Activated naive CD4-positive, alpha-beta T cell treated with anti-CD3 and anti-CD28 coated beads, Interleukin-2, amount 50 U/mL, for 72 hours (primary cell): ENCODE data around the gene BAG5. TPM values are rescaled to one million over a fixed set of nuclear protein-coding genes. Genes with fewer than 3 reads are reported as not detected.
"Not testable (repeated sequence)": the region's sequence is repeated elsewhere in the genome, so short reads cannot be mapped to it uniquely, and the experiment has no call there.

Experiments used
- ATAC-seq, 2 donors: fragments of 150-1000 bp; cut with Tn5 transposase; 2 replicates each; pipeline ENCODE4 v1.10.0; 2021; ENCODE audit warnings: mild to moderate bottlenecking in 2 of 2, moderate library complexity in 2 of 2
- DNase-seq, 2 donors: peaks; one replicate each; pipeline ENCODE4 v3.0.0; 2021 to 2022; ENCODE audit warnings: low spot score in 2 of 2
- H3K27ac Mint-ChIP-seq, 2 donors: one replicate each; pipeline ENCODE4 v1.8.0; 2022; ENCODE audit warnings: mild to moderate bottlenecking in 2 of 2, mixed read lengths in 2 of 2
- H3K36me3 Mint-ChIP-seq, 2 donors: one replicate each; pipeline ENCODE4 v1.8.0; 2022; ENCODE audit warnings: mixed read lengths in 2 of 2
- H3K9me3 Mint-ChIP-seq, 2 donors: one replicate each; pipeline ENCODE4 v1.8.0; 2022; ENCODE audit warnings: mixed read lengths in 2 of 2
- total RNA-seq, 2 donors: library from RNA; stranded (reverse); gene quantifications; one replicate each; pipeline ENCODE4 v1.2.3, GENCODE V29; 2022

Gene BAG5
- total RNA-seq, 2 donors from 2014 or later = 15.6 to 24.1 TPM

DNA sequence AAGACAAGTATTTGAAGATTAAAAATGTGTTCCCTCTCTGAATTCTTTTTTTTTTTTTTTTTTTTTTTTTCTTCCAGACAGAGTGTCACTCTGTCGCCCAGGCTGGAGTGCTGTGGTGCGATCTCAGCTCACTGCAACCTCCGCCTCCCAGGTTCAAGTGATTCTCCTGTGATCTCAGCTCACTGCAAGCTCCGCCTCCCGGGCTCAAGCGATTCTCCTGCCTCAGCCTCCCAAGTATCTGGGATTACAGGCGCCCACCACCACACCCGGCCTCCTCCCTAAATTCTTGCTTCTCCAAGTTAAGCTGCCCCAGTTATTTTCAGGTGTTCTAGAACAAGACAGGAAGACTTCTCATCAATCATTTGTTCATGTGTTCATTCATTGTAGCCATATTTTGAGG is 50.3 kb downstream of the BAG5 start:
- not testable (repeated sequence) for H3K9me3 Mint-ChIP-seq, ATAC-seq, H3K36me3 Mint-ChIP-seq, DNase-seq
- peak overlapping the region in 1 of 2 donors; percentile 34 for H3K27ac Mint-ChIP-seq

DNA sequence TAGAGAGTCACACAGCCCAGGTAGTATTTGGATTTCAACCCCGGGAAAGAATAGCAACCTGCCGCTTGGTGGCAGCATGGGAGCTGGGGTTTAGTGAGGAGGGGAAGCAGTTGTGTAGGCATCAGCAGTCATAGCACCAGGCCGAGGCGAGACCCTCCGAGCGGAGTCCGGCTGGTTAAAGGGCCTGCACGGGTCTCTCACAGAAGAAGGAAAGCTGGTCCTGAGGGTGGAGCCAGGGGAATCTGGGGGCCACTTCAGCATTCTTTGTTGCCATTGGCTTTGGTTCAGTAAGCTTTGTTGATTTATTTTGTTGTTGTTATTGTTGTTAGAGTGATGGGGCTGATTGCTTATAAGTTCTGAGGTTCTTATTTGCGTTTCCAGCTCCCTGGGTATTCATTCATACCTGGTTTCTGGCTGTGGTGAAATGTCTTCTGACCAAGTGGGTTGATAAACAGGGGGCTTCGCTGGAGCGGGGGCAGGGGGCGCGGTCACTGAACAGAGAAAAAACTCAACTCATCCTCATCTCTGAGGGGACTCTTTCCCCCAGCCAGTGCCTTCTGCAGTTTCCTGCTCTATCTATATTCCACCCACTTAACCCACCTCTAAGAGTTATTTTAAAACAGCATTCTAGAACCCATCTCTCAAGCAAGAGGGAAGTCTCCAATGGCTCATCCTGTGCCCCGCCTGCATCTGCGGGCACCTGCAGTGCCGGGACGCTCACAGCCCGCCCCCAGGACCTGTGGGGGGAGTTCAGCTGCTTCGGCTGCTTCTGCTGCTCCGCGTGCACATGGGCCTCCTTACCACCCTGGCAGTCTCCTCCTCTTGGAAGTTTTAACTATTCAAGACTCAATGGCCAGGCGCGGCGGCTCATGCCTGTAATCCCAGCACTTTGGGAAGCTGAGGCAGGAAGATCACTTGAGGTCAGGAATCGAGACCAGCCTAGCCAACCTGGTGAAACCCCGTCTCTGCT is 51.4 kb downstream of the BAG5 start:
- no peaks in the 10 kb centered on the region for H3K36me3 Mint-ChIP-seq
- H3K9me3 Mint-ChIP-seq = no peaks in the 10 kb centered on the region
- no peak for ATAC-seq
- H3K27ac Mint-ChIP-seq = peak overlapping the region; percentile 20 to 44
- DNase-seq = no peak

DNA sequence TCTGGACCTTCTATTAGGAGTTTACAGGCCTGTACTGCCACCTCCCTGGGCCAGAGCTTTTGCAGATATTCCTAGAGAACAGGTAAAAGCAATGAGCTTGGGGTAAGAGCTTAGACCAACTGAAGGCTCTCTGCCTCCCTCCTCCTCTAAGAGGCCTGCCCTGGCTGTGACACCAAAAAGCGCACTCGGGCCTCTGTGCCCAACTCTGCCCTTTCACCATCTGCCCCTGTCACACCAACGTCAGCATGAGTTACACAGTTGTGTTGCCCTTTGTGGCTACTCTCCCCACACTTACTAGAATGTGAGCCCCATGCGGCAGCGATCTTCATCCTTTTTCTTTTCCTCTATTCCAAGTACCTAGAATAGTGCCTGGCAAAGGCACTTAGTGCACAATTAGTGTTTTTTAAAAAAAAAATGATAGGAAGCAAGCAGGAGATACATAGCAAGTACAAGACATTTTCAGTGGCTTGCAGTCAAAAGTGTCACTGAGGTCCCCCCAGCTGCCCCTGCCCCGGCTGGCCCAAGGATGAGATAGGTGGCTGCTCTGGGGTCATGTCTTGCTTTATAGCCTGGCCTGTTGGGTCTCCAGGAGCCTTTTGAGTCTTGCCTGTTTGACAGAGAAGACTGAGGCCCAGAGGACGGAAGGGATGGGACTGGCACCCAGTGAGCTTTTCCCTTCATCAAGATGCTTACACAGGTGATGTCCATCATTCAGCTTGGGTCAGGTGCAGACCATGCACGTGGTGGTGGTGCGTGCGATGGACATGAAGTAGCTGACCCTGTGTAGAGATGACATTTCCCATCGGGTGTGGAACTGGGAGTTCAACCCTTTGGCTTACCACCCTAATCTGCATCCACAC is 52.4 kb downstream of the BAG5 start:
- no peak overlapping the region for H3K27ac Mint-ChIP-seq
- no peak for ATAC-seq
- DNase-seq = no peak
- H3K9me3 Mint-ChIP-seq = no peaks in the 10 kb centered on the region
- no peaks in the 10 kb centered on the region for H3K36me3 Mint-ChIP-seq

DNA sequence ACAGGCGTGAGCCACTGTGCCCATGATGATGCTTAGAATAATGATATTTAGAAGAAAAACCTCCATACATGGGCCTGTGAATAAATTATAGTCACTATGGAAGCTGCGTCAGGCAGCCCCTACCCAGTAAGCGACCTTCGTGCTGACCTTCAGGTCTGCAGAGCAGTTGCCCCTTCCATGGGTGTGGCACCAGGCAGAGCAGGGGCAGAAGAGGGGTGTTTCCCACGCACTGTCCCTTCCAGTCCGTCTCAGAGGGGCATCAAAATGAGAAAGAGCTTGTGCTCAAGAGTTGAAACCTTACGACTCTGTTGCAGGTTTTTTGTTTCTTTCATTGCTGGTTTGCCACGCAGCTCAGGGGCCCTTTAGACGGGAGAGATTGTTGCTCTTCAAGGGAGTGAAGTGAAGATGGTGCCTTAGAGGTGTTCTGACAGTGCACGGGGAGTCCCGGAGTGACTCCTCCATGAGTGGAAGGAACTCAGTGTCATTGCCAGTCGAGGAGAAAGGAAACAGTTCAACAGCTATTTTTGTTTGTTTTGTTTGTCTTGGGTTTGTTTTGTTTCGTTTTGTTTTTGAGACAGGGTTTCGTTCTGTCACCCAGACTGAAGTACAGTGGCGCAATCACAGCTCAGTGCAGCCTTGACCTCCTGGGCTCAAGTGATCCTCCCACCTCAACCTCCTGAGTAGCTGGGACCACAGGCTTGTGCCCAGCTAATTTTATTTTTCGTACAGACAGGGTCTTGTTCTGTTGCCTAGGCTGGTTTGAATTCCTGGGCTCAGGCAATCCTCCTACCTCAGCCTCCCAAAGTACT is 53.7 kb downstream of the BAG5 start:
- no peak overlapping the region for H3K27ac Mint-ChIP-seq
- no peak for ATAC-seq
- H3K36me3 Mint-ChIP-seq = no peaks in the 10 kb centered on the region
- no peaks in the 10 kb centered on the region for H3K9me3 Mint-ChIP-seq
- no peak for DNase-seq

DNA sequence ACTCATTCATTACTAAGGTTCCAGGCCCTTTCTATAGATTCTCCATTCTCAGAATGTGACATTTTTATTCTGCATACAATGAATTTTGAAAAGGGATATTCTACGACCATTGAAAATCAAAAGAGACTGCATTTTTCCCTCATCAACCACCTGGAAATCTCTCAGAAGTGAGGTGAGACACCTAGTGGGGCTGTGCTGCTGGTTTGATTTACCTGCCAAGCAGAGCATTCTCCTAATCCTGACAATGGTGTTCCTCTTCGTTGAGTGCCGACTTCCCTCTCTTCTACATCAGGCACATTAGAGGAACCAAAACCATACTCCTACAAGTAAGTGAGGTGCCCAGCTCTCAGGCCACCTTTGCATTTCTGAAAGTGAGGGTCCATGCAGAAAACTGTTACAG is 54.7 kb downstream of the BAG5 start:
- ATAC-seq (no peak), DNase-seq (no peak)
- no peaks in the 10 kb centered on the region for H3K9me3 Mint-ChIP-seq
- no peak overlapping the region for H3K27ac Mint-ChIP-seq
- peaks cover 0 to 4% of the 10 kb centered on the region in 2 donors for H3K36me3 Mint-ChIP-seq

Other genes starting within 250 kb of the BAG5 start
- 100 to 1,000 TPM; 154 to 243 TPM for gene EIF5, start 228.4 kb downstream of the BAG5 start, total RNA-seq
- gene MARK3, start 177.2 kb downstream of the BAG5 start, total RNA-seq = 10 to 100 TPM; 67.0 to 91.4 TPM
- 1 to 10 TPM; 2.6 to 9.4 TPM for gene CKB, start 39.8 kb downstream of the BAG5 start, total RNA-seq
- gene TRMT61A, start 33.5 kb downstream of the BAG5 start, total RNA-seq = 1 to 10 TPM; 5.6 to 9.2 TPM
- 10 to 100 TPM; 14.1 to 39.9 TPM for gene COA8, start 303 bp upstream of the BAG5 start, total RNA-seq
- 100 to 1,000 TPM; 114 to 137 TPM for gene KLC1, start 66.6 kb upstream of the BAG5 start, total RNA-seq
- gene XRCC3, start 152.8 kb upstream of the BAG5 start, total RNA-seq = 10 to 100 TPM; 45.8 to 46.4 TPM
- 10 to 100 TPM; 15.3 to 16.4 TPM for gene ZFYVE21, start 153.2 kb upstream of the BAG5 start, total RNA-seq